ENCODE measurements around the gene DTHD1.

Gene DTHD1

GRCh38 chr4:36329228-36329627, 47.8 kb downstream of the DTHD1 start:
- H3K4me3 ChIP-seq (ENCODE audit: low read length): no peak overlapping the region
- TF ChIP-seq, protein P1, sequence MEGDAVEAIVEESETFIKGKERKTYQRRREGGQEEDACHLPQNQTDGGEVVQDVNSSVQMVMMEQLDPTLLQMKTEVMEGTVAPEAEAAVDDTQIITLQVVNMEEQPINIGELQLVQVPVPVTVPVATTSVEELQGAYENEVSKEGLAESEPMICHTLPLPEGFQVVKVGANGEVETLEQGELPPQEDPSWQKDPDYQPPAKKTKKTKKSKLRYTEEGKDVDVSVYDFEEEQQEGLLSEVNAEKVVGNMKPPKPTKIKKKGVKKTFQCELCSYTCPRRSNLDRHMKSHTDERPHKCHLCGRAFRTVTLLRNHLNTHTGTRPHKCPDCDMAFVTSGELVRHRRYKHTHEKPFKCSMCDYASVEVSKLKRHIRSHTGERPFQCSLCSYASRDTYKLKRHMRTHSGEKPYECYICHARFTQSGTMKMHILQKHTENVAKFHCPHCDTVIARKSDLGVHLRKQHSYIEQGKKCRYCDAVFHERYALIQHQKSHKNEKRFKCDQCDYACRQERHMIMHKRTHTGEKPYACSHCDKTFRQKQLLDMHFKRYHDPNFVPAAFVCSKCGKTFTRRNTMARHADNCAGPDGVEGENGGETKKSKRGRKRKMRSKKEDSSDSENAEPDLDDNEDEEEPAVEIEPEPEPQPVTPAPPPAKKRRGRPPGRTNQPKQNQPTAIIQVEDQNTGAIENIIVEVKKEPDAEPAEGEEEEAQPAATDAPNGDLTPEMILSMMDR (conservative IDR thresholded peaks at IDR 0.05; ENCODE audit: low read length): no peak
- no peak for DNase-seq (ENCODE audit: low read depth)

DNA sequence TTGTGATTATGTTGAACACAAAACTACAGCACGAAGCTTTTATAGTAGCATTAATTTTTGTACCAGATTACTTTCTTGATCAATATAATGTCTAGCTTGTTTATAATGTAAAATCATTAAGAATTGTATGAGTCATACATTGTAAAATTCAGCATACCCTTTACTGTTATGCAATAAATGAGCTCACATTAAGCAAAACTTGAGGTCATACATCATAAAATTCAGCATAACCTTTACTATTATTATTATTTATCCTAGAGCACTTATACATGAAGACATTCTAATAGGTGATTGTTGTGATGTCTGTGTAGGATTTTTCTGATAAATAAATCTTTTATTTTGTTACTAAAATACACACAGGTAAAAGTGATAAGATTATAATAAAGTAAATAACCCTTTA, 49.4 kb downstream of the DTHD1 start:
- no peak overlapping the region for H3K4me3 ChIP-seq (ENCODE audit: low read length)
- DNase-seq (ENCODE audit: low read depth): no peak
- TF ChIP-seq, protein P1 (conservative IDR thresholded peaks at IDR 0.05; ENCODE audit: low read length): no peak

- TF ChIP-seq, protein P1 (conservative IDR thresholded peaks at IDR 0.05; ENCODE audit: low read length): no peak
- no peak overlapping the region for H3K4me3 ChIP-seq (ENCODE audit: low read length)
- DNase-seq (ENCODE audit: low read depth): no peak
These were observed 50.8 kb downstream of the DTHD1 start for GRCh38 chr4:36332023-36332781.

DNA sequence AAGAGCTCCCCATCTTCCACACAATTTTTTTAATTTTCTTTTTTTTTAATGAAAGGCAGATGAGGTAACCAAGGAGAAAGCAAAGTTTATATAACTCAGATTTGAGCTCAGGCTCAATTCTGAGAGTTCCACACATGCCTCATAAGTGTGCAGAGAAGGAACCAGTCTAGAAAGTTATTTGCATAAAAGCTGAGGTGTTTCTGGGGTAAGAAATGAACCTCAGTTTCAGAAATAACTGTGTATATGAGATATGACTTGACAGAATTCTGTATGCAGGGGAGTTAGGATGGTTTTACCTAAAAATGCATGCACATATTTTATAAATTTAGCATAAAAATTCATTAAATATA, 51.3 kb downstream of the DTHD1 start:
- TF ChIP-seq, protein P1 (conservative IDR thresholded peaks at IDR 0.05; ENCODE audit: low read length): no peak
- no peak for DNase-seq (ENCODE audit: low read depth)

GRCh38 chr4:36333303-36333877, 52.0 kb downstream of the DTHD1 start:
- TF ChIP-seq, protein P1 (conservative IDR thresholded peaks at IDR 0.05; ENCODE audit: low read length): no peak
- DNase-seq (ENCODE audit: low read depth): no peak
- H3K4me3 ChIP-seq (ENCODE audit: low read length): no peak overlapping the region

More for the DNA sequence above, 51.3 kb downstream of the DTHD1 start:
- no peak overlapping the region for H3K4me3 ChIP-seq (ENCODE audit: low read length)

GRCh38 chr4:36337665-36338185, 56.3 kb downstream of the DTHD1 start:
- TF ChIP-seq, protein P1 (conservative IDR thresholded peaks at IDR 0.05; ENCODE audit: low read length): no peak
- no peak overlapping the region for H3K4me3 ChIP-seq (ENCODE audit: low read length)
- DNase-seq (ENCODE audit: low read depth): no peak

DNA sequence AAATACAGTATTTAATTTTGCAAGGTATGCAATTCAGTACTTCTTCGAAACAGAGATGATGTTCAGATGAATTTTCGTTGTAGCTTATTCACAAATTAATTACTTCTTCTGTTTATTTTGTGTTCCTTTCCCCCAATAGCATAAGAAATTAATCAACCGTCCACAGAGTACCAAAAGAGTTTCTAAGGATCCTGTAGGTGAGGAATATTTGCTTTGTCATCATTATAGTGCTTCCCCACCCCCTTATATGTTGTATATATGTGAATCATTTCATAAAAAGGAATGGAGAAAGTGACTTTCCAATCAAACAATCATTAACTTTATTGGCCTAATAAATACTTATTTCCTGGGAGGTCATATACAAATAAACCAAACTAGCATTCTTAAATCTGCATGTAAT, 57.6 kb downstream of the DTHD1 start:
- DNase-seq (ENCODE audit: low read depth): no peak
- TF ChIP-seq, protein P1 (conservative IDR thresholded peaks at IDR 0.05; ENCODE audit: low read length): no peak
- H3K4me3 ChIP-seq (ENCODE audit: low read length): no peak overlapping the region

Measured in AG10803 (cell line).